Measurements from ENCODE around the gene TIGAR. TPM values are rescaled to one million over a fixed set of nuclear protein-coding genes. Genes with fewer than 3 reads are reported as not detected.

TIGAR gene
- total RNA-seq, result 7.4 and 12.9 TPM in 2 replicates

GRCh38 chr12:4320853-4321701 is at the start of gene TIGAR:
TIGAR (plus strand) TSS chr12:4321213; CDS start chr12:4321272, 59 bp downstream.

GRCh38 chr12:4273652-4274395 is 47.2 kb upstream of the TIGAR start, which contains the start of gene CCND2:
CCND2 (plus strand) TSS chr12:4273762; CDS start chr12:4274041, 279 bp downstream.

GRCh38 chr12:4379405-4379804 is 58.4 kb downstream of the TIGAR start, which contains the start of gene FGF23:
FGF23 (minus strand) TSS chr12:4379712; CDS start chr12:4379582, 130 bp downstream.

Other genes starting within 250 kb of the TIGAR start
- gene CCND2, start 47.5 kb upstream of the TIGAR start, total RNA-seq, result 48.0 and 137 TPM in 2 replicates
- not detected in 2 replicates for gene FGF23, start 58.5 kb downstream of the TIGAR start, total RNA-seq
- not detected in 2 replicates for gene FGF6, start 124.6 kb downstream of the TIGAR start, total RNA-seq
- gene RAD51AP1, start 217.7 kb downstream of the TIGAR start, total RNA-seq, result 0.83 and 26.8 TPM in 2 replicates
- gene DYRK4, start 241.0 kb downstream of the TIGAR start, total RNA-seq, result 36.2 and 52.7 TPM in 2 replicates